Fibroblast of mammary gland (primary cell): ENCODE results near the gene MME.

Source experiments
- DNase-seq: peaks from one replicate; pipeline ENCODE4 v3.0.0-alpha.2; 2010; ENCODE audit warnings: low read depth
- H3K4me3 ChIP-seq: 2 replicates; pipeline ENCODE4 v1.5.1; 2011; ENCODE audit warnings: low read depth, mild to moderate bottlenecking, low read length, moderate library complexity; ENCODE audit not compliant: control insufficient read depth
- CTCF ChIP-seq: conservative IDR thresholded peaks from 2 replicates; pipeline ENCODE4 v1.5.1; 2011; ENCODE audit warnings: low read depth, low read length, inconsistent platforms; ENCODE audit not compliant: control insufficient read depth, insufficient read depth

MME gene

GRCh38 chr3:155196131-155197021, 116.3 kb downstream of the MME start:
- no peak for TF ChIP-seq CTCF
- DNase-seq, result no peak
- no peak overlapping the region for H3K4me3 ChIP-seq

DNA sequence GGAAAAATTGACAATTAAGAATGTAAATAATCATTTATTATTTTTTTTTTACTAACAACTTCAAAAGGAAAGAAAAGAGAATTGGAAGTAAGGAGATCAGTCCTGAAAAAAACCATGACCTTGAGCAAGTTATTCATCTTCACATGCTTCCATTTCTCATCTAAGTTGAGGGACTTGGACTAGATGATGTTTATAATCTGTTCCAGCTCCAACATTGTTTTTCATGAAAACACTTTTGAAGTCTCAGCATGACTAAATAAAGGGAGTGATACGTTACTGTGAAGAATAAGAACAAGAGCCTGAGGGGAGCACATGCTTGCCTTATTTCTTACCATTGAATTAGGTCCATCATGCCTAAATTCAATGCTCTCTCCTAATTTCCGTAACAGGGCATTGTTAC, 117.7 kb downstream of the MME start:
- no peak overlapping the region for H3K4me3 ChIP-seq

DNA sequence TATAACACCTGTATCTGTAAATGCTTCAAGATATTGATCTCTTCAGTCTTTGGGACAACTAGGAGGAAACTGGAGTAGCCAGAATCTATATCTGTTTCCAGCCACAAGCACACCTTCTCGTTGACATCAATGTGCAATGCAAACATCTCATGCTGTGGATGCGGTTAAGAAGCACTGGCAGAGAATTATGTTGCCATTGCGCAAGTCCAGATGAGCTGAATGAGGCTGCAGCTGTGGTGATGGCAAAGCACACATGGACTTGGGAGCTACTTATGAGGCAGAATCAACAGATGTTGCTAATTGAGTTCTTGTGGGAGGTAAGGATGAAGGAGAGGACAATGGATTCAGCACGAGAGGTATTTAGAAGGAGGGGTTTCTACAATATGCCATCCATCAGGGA, 122.5 kb downstream of the MME start:
- no peak overlapping the region for H3K4me3 ChIP-seq
- TF ChIP-seq CTCF, result no peak
- peak; percentile 99 for DNase-seq

More for the DNA sequence above, 117.7 kb downstream of the MME start:
- no peak for TF ChIP-seq CTCF
- no peak for DNase-seq

GRCh38 chr3:155204851-155205250, 124.7 kb downstream of the MME start:
- H3K4me3 ChIP-seq, result no peak overlapping the region
- TF ChIP-seq CTCF, result no peak
- no peak for DNase-seq

DNA sequence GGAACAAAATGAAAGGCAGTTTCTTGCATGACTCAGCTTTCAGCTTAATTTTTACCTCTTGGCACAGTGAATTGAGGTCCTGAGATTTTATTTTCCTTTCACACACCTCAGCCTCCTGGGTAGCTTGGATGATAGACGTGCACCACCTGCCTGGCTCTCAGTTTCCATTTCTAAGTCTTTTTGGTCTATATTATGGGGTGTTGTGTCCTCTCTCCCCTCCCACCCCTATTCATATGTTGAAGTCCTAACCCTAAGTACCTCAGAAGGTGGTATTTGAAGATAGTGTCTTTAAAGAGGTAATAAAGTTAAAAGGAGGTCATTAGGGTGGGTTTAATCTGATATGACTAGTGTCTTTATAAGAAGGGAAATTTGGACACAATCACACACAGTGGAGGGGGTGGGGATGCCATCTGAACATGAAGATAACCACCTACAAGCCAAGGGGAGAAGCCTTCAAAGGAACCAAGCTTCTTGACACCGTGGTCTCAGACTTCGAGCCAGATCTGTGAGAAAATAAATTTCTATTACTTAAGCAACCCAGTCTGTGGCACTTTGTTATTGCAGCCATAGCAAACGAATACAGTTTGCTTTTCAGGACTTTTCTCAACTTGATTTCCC, 128.2 kb downstream of the MME start:
- no peak for TF ChIP-seq CTCF
- H3K4me3 ChIP-seq, result no peak overlapping the region
- no peak for DNase-seq

DNA sequence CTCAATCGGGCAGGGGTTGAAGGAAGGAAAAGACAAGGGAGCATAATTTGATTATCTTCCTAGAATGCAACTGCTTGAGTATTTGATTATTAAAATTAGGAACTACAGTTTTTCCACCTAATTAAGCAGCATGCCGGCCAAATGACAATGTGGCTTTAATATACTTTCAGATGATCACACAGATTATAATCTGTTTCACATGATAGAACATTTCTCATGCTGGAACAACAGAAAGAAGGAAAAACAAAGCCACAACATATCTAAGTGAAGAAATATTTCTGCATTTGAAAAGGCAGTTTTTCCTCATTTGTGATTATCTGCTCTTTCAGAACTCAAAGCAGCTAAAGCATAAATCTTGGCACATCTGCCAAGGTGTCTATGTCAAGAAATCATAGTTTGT, 130.6 kb downstream of the MME start:
- H3K4me3 ChIP-seq, result no peak overlapping the region
- no peak for TF ChIP-seq CTCF
- no peak for DNase-seq

GRCh38 chr3:155211266-155211665, 131.1 kb downstream of the MME start:
- no peak for TF ChIP-seq CTCF
- DNase-seq, result peak; percentile 68
- H3K4me3 ChIP-seq, result no peak overlapping the region
